Trophoblast cell (in vitro differentiated cells and primary cell): ENCODE data around the gene MORN1.
A peak's percentile ranks its signal among the peaks of the same experiment; 100 is the strongest.

Experiments
- DNase-seq, 2 donors: peaks; one replicate each; pipeline ENCODE4 v3.0.0-alpha.2; 2016
- H2AFZ ChIP-seq: 2 replicates; pipeline ENCODE4 v1.6.1; 2013; ENCODE audit warnings: low read length, moderate library complexity, mild to moderate bottlenecking; ENCODE audit not compliant: insufficient read depth, poor library complexity
- H2AK5ac ChIP-seq: 2 replicates; pipeline ENCODE4 v1.6.1; 2013; ENCODE audit warnings: mild to moderate bottlenecking, low read length
- H2BK120ac ChIP-seq: 2 replicates; pipeline ENCODE4 v1.6.1; 2013; ENCODE audit warnings: low read length, mild to moderate bottlenecking, moderate library complexity; ENCODE audit not compliant: insufficient read depth, poor library complexity
- H2BK12ac ChIP-seq: 2 replicates; pipeline ENCODE4 v1.6.1; 2013; ENCODE audit warnings: mild to moderate bottlenecking, low read length, moderate library complexity
- H2BK5ac ChIP-seq: 2 replicates; pipeline ENCODE4 v1.6.1; 2013; ENCODE audit warnings: low read length, low read depth, moderate library complexity, mild to moderate bottlenecking; ENCODE audit not compliant: poor library complexity
- H3K14ac ChIP-seq: 2 replicates; pipeline ENCODE4 v1.6.1; 2013; ENCODE audit warnings: mild to moderate bottlenecking, low read length
- H3K18ac ChIP-seq: 2 replicates; pipeline ENCODE4 v1.6.1; 2013; ENCODE audit warnings: mild to moderate bottlenecking, low read length
- H3K23ac ChIP-seq: 2 replicates; pipeline ENCODE4 v1.6.1; 2013; ENCODE audit warnings: low read length
- H3K27ac ChIP-seq: 2 replicates; pipeline ENCODE4 v1.5.1; 2013; ENCODE audit warnings: low read depth, mild to moderate bottlenecking, inconsistent platforms, low read length, moderate library complexity
- H3K27me3 ChIP-seq: 2 replicates; pipeline ENCODE4 v1.6.1; 2013; ENCODE audit warnings: inconsistent platforms, mild to moderate bottlenecking, low read length, moderate library complexity; ENCODE audit not compliant: insufficient read depth
- H3K36me3 ChIP-seq, 2 experiments: 1 replicate in 1 of 2; 2 replicates in 1 of 2; pipeline ENCODE4 v1.6.1; 2013; ENCODE audit warnings: low read length in 2 of 2, mild to moderate bottlenecking in 2 of 2, moderate library complexity in 1 of 2; ENCODE audit not compliant: insufficient read depth in 2 of 2, control insufficient read depth in 1 of 2
- H3K4ac ChIP-seq: 2 replicates; pipeline ENCODE4 v1.6.1; 2013; ENCODE audit warnings: low read depth, mild to moderate bottlenecking, low read length, moderate library complexity
- H3K4me1 ChIP-seq, 2 experiments: 1 replicate in 1 of 2; 2 replicates in 1 of 2; pipeline ENCODE4 v1.6.1; 2013; ENCODE audit warnings: low read length in 2 of 2, mild to moderate bottlenecking in 2 of 2, moderate library complexity in 1 of 2; ENCODE audit not compliant: insufficient read depth in 2 of 2, control insufficient read depth in 1 of 2
- H3K4me2 ChIP-seq: 2 replicates; pipeline ENCODE4 v1.6.1; 2013; ENCODE audit warnings: inconsistent platforms, mild to moderate bottlenecking, low read length, moderate library complexity
- H3K4me3 ChIP-seq: 2 replicates; pipeline ENCODE4 v1.5.1; 2013; ENCODE audit warnings: mild to moderate bottlenecking, low read depth, low read length, inconsistent platforms
- H3K79me1 ChIP-seq: one replicate; pipeline ENCODE4 v1.6.1; 2013; ENCODE audit warnings: low read length
- H3K79me2 ChIP-seq: 2 replicates; pipeline ENCODE4 v1.6.1; 2013; ENCODE audit warnings: low read length, mild to moderate bottlenecking; ENCODE audit not compliant: control insufficient read depth, insufficient read depth, poor library complexity
- H3K9ac ChIP-seq: 2 replicates; pipeline ENCODE4 v1.6.1; 2013; ENCODE audit warnings: mild to moderate bottlenecking, low read length
- H3K9me3 ChIP-seq: 2 replicates; pipeline ENCODE4 v1.6.1; 2013; ENCODE audit warnings: low read depth, mild to moderate bottlenecking, control low read depth, inconsistent platforms, low read length; ENCODE audit not compliant: insufficient read depth
- H4K12ac ChIP-seq: 2 replicates; pipeline ENCODE4 v1.6.1; 2013; ENCODE audit warnings: low read depth, mild to moderate bottlenecking, low read length, moderate library complexity
- H4K8ac ChIP-seq: 2 replicates; pipeline ENCODE4 v1.6.1; 2013; ENCODE audit warnings: low read depth, mild to moderate bottlenecking, low read length, moderate library complexity
- H4K91ac ChIP-seq: one replicate; pipeline ENCODE4 v1.6.1; 2013; ENCODE audit warnings: low read depth, mild to moderate bottlenecking, low read length, moderate library complexity
- WGBS: extraction: QIAGEN DNeasy Blood & Tissue Kit; methylation state at CpG from one replicate; pipeline ENCODE4 v1.1.7; 2013; ENCODE audit warnings: missing lambda C conversion rate; ENCODE audit not compliant: insufficient read length, insufficient coverage; ENCODE audit errors: extremely low coverage; 5-methylcytosine and 5-hydroxymethylcytosine counted together

MORN1 gene

DNA sequence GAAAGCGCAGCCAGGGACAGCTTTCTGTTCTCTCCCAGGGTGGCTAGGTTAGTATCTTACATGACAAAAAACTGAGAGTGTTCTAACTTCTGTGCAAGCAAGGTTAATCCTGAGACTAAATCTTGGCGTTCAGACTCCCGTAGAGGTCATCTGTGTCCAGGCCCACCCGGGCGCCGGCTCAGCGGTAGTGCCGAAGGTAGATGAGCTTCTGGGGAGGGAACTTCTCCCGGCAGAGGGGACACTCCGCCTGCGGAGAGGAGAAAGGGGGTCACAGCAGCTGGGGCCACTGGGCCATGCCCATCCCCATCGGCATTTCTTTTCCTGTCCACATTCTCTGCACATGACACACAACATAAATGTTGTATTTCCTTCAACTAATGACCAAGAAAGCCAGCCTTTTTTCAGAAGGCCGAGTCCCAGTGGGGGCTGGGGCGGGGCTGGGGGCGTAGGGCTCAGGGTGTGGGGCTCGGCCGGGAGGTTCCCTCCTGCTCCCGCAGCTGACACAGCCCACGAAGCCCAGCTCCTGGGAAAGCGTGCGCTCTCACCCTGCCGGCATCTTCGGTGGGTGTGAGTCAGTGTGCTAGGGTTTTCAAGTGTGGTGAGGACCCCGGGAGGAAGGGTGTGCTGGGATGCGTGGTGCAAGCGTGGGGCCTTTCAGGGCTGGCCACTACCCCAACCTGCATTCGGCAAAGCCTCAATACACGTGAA, 14.4 kb upstream of the MORN1 start:
- no peak overlapping the region for H4K12ac ChIP-seq
- no peak overlapping the region for H2BK12ac ChIP-seq
- no peaks in the 10 kb centered on the region for H3K9me3 ChIP-seq
- H3K79me2 ChIP-seq: no peaks in the 10 kb centered on the region
- H3K4me3 ChIP-seq: no peak overlapping the region
- H2AFZ ChIP-seq: no peak overlapping the region
- H4K8ac ChIP-seq: no peak overlapping the region
- H3K27ac ChIP-seq: no peak overlapping the region
- H3K4ac ChIP-seq: no peak overlapping the region
- no peak overlapping the region for H3K9ac ChIP-seq
- no peak overlapping the region for H3K14ac ChIP-seq
- peaks cover 3 to 5% of the 10 kb centered on the region in 2 experiments for H3K4me1 ChIP-seq
- WGBS: no CpG with 5 or more reads among the region's 28 CpGs
- H3K79me1 ChIP-seq: no peaks in the 10 kb centered on the region
- no peak overlapping the region for H3K18ac ChIP-seq
- no peak overlapping the region for H3K23ac ChIP-seq
- no peak overlapping the region for H3K4me2 ChIP-seq
- no peak for DNase-seq
- H3K27me3 ChIP-seq: no peaks in the 10 kb centered on the region
- H3K36me3 ChIP-seq: peaks cover 77 to 78% of the 10 kb centered on the region in 2 experiments
- H2BK5ac ChIP-seq: no peak overlapping the region
- no peak overlapping the region for H2AK5ac ChIP-seq
- H2BK120ac ChIP-seq: no peak overlapping the region
- H4K91ac ChIP-seq: no peak overlapping the region

DNA sequence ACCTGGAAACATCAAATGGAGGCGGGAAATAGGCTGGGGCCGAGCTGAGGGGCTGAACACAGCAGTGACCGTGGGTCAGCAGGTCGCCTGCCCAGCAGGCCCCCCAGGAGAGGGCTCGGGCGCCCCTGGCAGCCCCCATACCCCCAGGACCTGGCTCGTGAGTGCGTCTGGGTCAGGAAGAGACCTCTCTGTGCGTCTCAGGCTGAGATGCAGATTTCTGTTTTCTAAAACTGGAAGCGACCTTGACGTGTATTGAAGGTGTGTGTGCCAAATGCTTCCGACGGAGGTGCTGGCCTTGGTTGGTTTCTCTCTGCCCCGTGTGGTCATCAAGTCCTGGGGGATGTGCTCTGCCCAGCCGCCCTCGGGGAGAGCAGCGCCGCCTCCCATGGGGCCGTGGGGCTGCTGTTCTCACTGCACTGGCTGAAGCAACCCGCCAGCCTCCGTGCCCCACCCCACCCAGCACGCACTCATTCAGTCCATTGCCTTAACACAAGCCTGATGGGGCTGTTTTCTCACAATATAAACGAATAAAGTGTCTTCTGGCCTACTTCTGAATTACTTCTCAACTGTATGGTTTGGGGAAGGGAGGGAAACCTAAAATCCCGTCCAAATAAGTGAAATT, 13.6 kb upstream of the MORN1 start:
- H3K4me1 ChIP-seq: peaks cover 3 to 5% of the 10 kb centered on the region in 2 experiments
- no peak overlapping the region for H3K4ac ChIP-seq
- no peaks in the 10 kb centered on the region for H3K79me1 ChIP-seq
- no peak overlapping the region for H3K9ac ChIP-seq
- WGBS: no CpG with 5 or more reads among the region's 24 CpGs
- no peak overlapping the region for H2AK5ac ChIP-seq
- H3K36me3 ChIP-seq: peaks cover 82 to 85% of the 10 kb centered on the region in 2 experiments
- H2AFZ ChIP-seq: no peak overlapping the region
- no peak overlapping the region for H4K8ac ChIP-seq
- no peaks in the 10 kb centered on the region for H3K27me3 ChIP-seq
- no peak overlapping the region for H4K12ac ChIP-seq
- no peaks in the 10 kb centered on the region for H3K9me3 ChIP-seq
- H3K27ac ChIP-seq: peak overlapping the region; percentile 28
- H3K4me3 ChIP-seq: no peak overlapping the region
- H3K4me2 ChIP-seq: no peak overlapping the region
- H3K18ac ChIP-seq: no peak overlapping the region
- DNase-seq: no peak
- peak overlapping the region; percentile 22 for H2BK5ac ChIP-seq
- no peak overlapping the region for H3K14ac ChIP-seq
- H4K91ac ChIP-seq: no peak overlapping the region
- H3K79me2 ChIP-seq: no peaks in the 10 kb centered on the region
- no peak overlapping the region for H2BK12ac ChIP-seq
- H3K23ac ChIP-seq: no peak overlapping the region
- no peak overlapping the region for H2BK120ac ChIP-seq

GRCh38 chr1:2404142-2404889, 13.0 kb upstream of the MORN1 start:
- no peak overlapping the region for H3K23ac ChIP-seq
- peaks cover 84 to 89% of the 10 kb centered on the region in 2 experiments for H3K36me3 ChIP-seq
- no peak overlapping the region for H4K91ac ChIP-seq
- no peaks in the 10 kb centered on the region for H3K79me2 ChIP-seq
- H2AK5ac ChIP-seq: no peak overlapping the region
- H2AFZ ChIP-seq: no peak overlapping the region
- no peak overlapping the region for H2BK12ac ChIP-seq
- no peaks in the 10 kb centered on the region for H3K79me1 ChIP-seq
- no peak overlapping the region for H3K27ac ChIP-seq
- no peak overlapping the region for H3K9ac ChIP-seq
- H3K27me3 ChIP-seq: no peaks in the 10 kb centered on the region
- H4K8ac ChIP-seq: no peak overlapping the region
- H2BK120ac ChIP-seq: no peak overlapping the region
- peak; percentile 82 to 94 for DNase-seq
- no peak overlapping the region for H3K18ac ChIP-seq
- H3K4ac ChIP-seq: no peak overlapping the region
- H3K4me2 ChIP-seq: no peak overlapping the region
- no peaks in the 10 kb centered on the region for H3K9me3 ChIP-seq
- no CpG with 5 or more reads among the region's 29 CpGs for WGBS
- H2BK5ac ChIP-seq: no peak overlapping the region
- H3K14ac ChIP-seq: no peak overlapping the region
- H4K12ac ChIP-seq: no peak overlapping the region
- H3K4me3 ChIP-seq: no peak overlapping the region
- peaks cover 3 to 5% of the 10 kb centered on the region in 2 experiments for H3K4me1 ChIP-seq

DNA sequence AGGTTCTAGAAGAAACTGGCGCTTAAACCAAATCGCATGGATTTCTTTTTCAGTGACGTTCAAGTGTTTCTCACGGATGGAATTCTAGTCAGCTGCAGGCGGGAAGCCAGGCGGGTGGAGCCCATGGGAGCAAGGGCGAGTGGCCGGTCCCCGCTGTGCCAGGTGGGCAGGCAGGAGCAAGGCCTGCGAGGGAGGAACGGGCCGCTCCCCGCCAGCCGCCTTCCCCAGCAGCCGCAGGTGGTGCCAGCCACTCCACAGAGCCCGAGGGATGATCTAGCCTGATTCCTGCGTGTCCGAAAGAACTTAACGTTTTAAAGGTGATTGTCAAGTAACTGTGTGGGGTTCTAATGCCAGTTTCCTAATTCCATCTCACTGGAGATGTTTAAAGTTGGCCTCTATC, 11.9 kb upstream of the MORN1 start:
- Histone ChIP-seq H3K9ac (no peak overlapping the region), H3K9me3 (no peaks in the 10 kb centered on the region), H2BK5ac (no peak overlapping the region), H2BK12ac (no peak overlapping the region), H2BK120ac (no peak overlapping the region), H3K4me2 (no peak overlapping the region), H3K79me1 (no peaks in the 10 kb centered on the region), H3K36me3 (peaks cover 80 to 86% of the 10 kb centered on the region in 2 experiments), H3K27ac (no peak overlapping the region), H2AK5ac (no peak overlapping the region), H3K4me3 (no peak overlapping the region), H4K8ac (no peak overlapping the region), H3K4me1 (peaks cover 3 to 5% of the 10 kb centered on the region in 2 experiments), H4K91ac (no peak overlapping the region), H3K18ac (no peak overlapping the region), H3K4ac (no peak overlapping the region), H3K79me2 (no peaks in the 10 kb centered on the region), H2AFZ (no peak overlapping the region), H4K12ac (no peak overlapping the region), H3K27me3 (no peaks in the 10 kb centered on the region), H3K14ac (no peak overlapping the region), H3K23ac (no peak overlapping the region)
- no CpG with 5 or more reads among the region's 19 CpGs for WGBS
- DNase-seq: no peak
